GM21515 (cell line): ENCODE results near the gene AKAP13.
"Not testable (repeated sequence)": the region's sequence is repeated elsewhere in the genome, so short reads cannot be mapped to it uniquely, and the experiment has no call there.

Experiments
- ATAC-seq: cut with Tn5 transposase; IDR thresholded peaks from one replicate; pipeline ENCODE4 v1.9.1; 2021; ENCODE audit not compliant: unreplicated experiment

Gene AKAP13

GRCh38 chr15:85380217-85380811, at the start of gene AKAP13:
TSS of gene AKAP13 (plus strand) at chr15:85380603. CDS start at chr15:85485721, 105,118 bp downstream.
- peak; percentile 84 for ATAC-seq

GRCh38 chr15:85330901-85331588, 49.4 kb upstream of the AKAP13 start:
- ATAC-seq = peak; percentile 64

- ATAC-seq = no peak
Measured at GRCh38 chr15:85331655-85332285, 48.6 kb upstream of the AKAP13 start.

GRCh38 chr15:85333132-85333831, 47.1 kb upstream of the AKAP13 start:
- no peak for ATAC-seq

- ATAC-seq = no peak
Measured at GRCh38 chr15:85334241-85334640, 46.2 kb upstream of the AKAP13 start.

- ATAC-seq = no peak
Measured at GRCh38 chr15:85335193-85335942, 45.0 kb upstream of the AKAP13 start.

- no peak for ATAC-seq
Measured at GRCh38 chr15:85336880-85337279, 43.5 kb upstream of the AKAP13 start.

GRCh38 chr15:85337425-85338074, 42.9 kb upstream of the AKAP13 start:
- ATAC-seq = no peak

GRCh38 chr15:85340321-85340665, 40.1 kb upstream of the AKAP13 start:
- no peak for ATAC-seq

GRCh38 chr15:85340852-85341251, 39.6 kb upstream of the AKAP13 start:
- ATAC-seq = no peak

GRCh38 chr15:85342163-85342562, 38.2 kb upstream of the AKAP13 start:
- not testable (repeated sequence) for ATAC-seq

GRCh38 chr15:85343443-85343842, 37.0 kb upstream of the AKAP13 start:
- not testable (repeated sequence) for ATAC-seq

- ATAC-seq = not testable (repeated sequence)
Measured at GRCh38 chr15:85344241-85344640, 36.2 kb upstream of the AKAP13 start.

- ATAC-seq = not testable (repeated sequence)
Measured at GRCh38 chr15:85344653-85345114, 35.7 kb upstream of the AKAP13 start.

GRCh38 chr15:85345196-85345918, 35.0 kb upstream of the AKAP13 start:
- not testable (repeated sequence) for ATAC-seq

- ATAC-seq = not testable (repeated sequence)
Measured at GRCh38 chr15:85346462-85347084, 33.8 kb upstream of the AKAP13 start.

GRCh38 chr15:85347264-85348047, 32.9 kb upstream of the AKAP13 start:
- not testable (repeated sequence) for ATAC-seq

GRCh38 chr15:85348048-85348766, 32.2 kb upstream of the AKAP13 start:
- ATAC-seq = not testable (repeated sequence)
